Osteocyte (in vitro differentiated cells): ENCODE data around the gene SUSD3. TPM values are rescaled to one million over a fixed set of nuclear protein-coding genes. Genes with fewer than 3 reads are reported as not detected.

Source experiments
- DNase-seq: peaks from one replicate; pipeline ENCODE4 v3.0.0; 2021; ENCODE audit warnings: mixed read lengths; ENCODE audit not compliant: unreplicated experiment; ENCODE audit errors: extremely low spot score
- H3K27ac Mint-ChIP-seq: one replicate; pipeline ENCODE4 v1.8.0; 2021; ENCODE audit warnings: mild to moderate bottlenecking, mixed read lengths; ENCODE audit not compliant: unreplicated experiment
- H3K27me3 Mint-ChIP-seq: one replicate; pipeline ENCODE4 v1.8.0; 2021; ENCODE audit warnings: mixed read lengths; ENCODE audit not compliant: unreplicated experiment
- H3K36me3 Mint-ChIP-seq: one replicate; pipeline ENCODE4 v1.8.0; 2021; ENCODE audit warnings: mixed read lengths; ENCODE audit not compliant: unreplicated experiment
- H3K4me1 Mint-ChIP-seq: one replicate; pipeline ENCODE4 v1.8.0; 2021; ENCODE audit warnings: mixed read lengths; ENCODE audit not compliant: unreplicated experiment
- H3K4me3 Mint-ChIP-seq: one replicate; pipeline ENCODE4 v1.8.0; 2021; ENCODE audit warnings: mild to moderate bottlenecking, moderate library complexity, mixed read lengths; ENCODE audit not compliant: unreplicated experiment
- H3K9me3 Mint-ChIP-seq: one replicate; pipeline ENCODE4 v1.8.0; 2021; ENCODE audit warnings: mixed read lengths; ENCODE audit not compliant: unreplicated experiment
- total RNA-seq: library from RNA; stranded (reverse); gene quantifications from 2 replicates; pipeline ENCODE4 v1.2.1, GENCODE V29; 2021
- TF ChIP-seq, protein P1 (sequence below): fragments of 200-600 bp; sonication (generic); IDR thresholded peaks from 2 replicates; pipeline ENCODE4 v1.5.0; 2021; ENCODE audit warnings: antibody characterized with exemption, mild to moderate bottlenecking, moderate library complexity

The SUSD3 gene
- total RNA-seq, 1 donor from 2014 or later: not detected

- no peaks in the 10 kb centered on the region for H3K4me1 Mint-ChIP-seq
- no peaks in the 10 kb centered on the region for H3K27me3 Mint-ChIP-seq
- DNase-seq: no peak
- no peaks in the 10 kb centered on the region for H3K36me3 Mint-ChIP-seq
- no peak overlapping the region for H3K27ac Mint-ChIP-seq
- H3K9me3 Mint-ChIP-seq: no peaks in the 10 kb centered on the region
- H3K4me3 Mint-ChIP-seq: no peak overlapping the region
- TF ChIP-seq, protein P1, sequence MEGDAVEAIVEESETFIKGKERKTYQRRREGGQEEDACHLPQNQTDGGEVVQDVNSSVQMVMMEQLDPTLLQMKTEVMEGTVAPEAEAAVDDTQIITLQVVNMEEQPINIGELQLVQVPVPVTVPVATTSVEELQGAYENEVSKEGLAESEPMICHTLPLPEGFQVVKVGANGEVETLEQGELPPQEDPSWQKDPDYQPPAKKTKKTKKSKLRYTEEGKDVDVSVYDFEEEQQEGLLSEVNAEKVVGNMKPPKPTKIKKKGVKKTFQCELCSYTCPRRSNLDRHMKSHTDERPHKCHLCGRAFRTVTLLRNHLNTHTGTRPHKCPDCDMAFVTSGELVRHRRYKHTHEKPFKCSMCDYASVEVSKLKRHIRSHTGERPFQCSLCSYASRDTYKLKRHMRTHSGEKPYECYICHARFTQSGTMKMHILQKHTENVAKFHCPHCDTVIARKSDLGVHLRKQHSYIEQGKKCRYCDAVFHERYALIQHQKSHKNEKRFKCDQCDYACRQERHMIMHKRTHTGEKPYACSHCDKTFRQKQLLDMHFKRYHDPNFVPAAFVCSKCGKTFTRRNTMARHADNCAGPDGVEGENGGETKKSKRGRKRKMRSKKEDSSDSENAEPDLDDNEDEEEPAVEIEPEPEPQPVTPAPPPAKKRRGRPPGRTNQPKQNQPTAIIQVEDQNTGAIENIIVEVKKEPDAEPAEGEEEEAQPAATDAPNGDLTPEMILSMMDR: no peak
Observed at GRCh38 chr9:93024986-93025630, 33.4 kb upstream of the SUSD3 start.

DNA sequence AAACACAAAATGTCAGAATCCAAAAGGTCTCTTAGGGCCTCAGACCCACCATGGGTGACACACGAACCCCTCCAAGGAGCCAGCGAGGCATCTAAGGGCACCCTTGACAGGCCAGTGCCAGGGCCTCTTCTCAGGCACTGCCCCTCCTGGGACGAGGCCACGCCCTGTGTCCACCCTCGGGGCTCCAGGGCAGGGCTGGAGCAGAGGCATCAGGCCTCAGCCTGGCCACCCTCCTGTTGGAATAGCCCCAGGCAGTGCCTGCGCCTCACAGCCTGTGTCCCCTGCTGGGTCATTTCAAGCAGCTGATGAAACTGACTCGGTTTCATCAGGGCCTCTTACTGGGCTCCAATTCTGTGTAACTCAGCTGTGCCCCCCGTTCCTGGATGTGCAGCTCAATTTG, 32.8 kb upstream of the SUSD3 start:
- Mint-ChIP-seq H3K4me3 (no peak overlapping the region), H3K27ac (no peak overlapping the region), H3K9me3 (no peaks in the 10 kb centered on the region), H3K4me1 (no peaks in the 10 kb centered on the region), H3K27me3 (peaks cover 1% of the 10 kb centered on the region), H3K36me3 (no peaks in the 10 kb centered on the region)
- no peak for DNase-seq
- TF ChIP-seq, protein P1: no peak

GRCh38 chr9:93026640-93027039, 31.9 kb upstream of the SUSD3 start:
- H3K4me1 Mint-ChIP-seq: no peaks in the 10 kb centered on the region

GRCh38 chr9:93027750-93028149, 30.8 kb upstream of the SUSD3 start:
- Mint-ChIP-seq H3K9me3 (no peaks in the 10 kb centered on the region), H3K4me3 (no peak overlapping the region), H3K27me3 (peaks cover 11% of the 10 kb centered on the region), H3K36me3 (no peaks in the 10 kb centered on the region), H3K4me1 (no peaks in the 10 kb centered on the region), H3K27ac (no peak overlapping the region)
- TF ChIP-seq, protein P1: no peak
- no peak for DNase-seq

More at GRCh38 chr9:93026640-93027039, 31.9 kb upstream of the SUSD3 start:
- peaks cover 3% of the 10 kb centered on the region for H3K27me3 Mint-ChIP-seq
- H3K36me3 Mint-ChIP-seq: no peaks in the 10 kb centered on the region
- H3K4me3 Mint-ChIP-seq: no peak overlapping the region
- no peak overlapping the region for H3K27ac Mint-ChIP-seq
- TF ChIP-seq, protein P1: no peak
- no peaks in the 10 kb centered on the region for H3K9me3 Mint-ChIP-seq
- DNase-seq: no peak

DNA sequence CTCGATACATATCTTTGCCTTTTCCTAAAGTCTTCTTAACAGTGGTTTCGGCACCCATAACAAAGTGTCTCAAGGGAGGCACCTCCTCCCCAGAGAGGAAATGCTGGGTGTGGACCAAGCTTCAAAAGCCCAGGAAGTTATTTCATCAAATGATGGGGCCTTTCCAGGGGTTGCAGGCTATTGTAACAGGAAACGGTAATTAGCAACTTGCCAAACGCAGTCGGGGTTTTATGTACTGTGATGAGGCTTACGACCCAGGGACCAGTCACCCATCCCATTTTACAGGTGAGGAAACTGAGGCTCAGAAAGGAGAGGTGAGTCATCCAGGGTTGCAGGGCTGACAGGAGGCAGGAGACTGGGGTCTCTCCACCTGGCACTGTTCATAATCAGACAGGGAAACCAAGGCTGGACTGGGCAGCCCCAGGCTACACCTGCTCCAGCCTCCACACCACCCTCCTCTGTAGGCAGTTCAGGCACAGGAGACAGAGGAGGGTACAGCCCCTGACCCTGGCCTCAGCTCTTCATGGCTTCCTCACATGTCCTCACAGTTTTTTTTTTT, 30.0 kb upstream of the SUSD3 start:
- Mint-ChIP-seq H3K27me3 (peaks cover 12% of the 10 kb centered on the region), H3K36me3 (no peaks in the 10 kb centered on the region), H3K4me1 (no peaks in the 10 kb centered on the region), H3K9me3 (no peaks in the 10 kb centered on the region), H3K27ac (no peak overlapping the region), H3K4me3 (no peak overlapping the region)
- TF ChIP-seq, protein P1: no peak
- DNase-seq: no peak
